ENCODE results near the gene INPP5A.
"Not testable (repeated sequence)": the region's sequence is repeated elsewhere in the genome, so short reads cannot be mapped to it uniquely, and the experiment has no call there.

Gene INPP5A

GRCh38 chr10:132696204-132696603, 158.6 kb downstream of the INPP5A start:
- no peak for DNase-seq (ENCODE audit: low spot score)

- no peak for DNase-seq (ENCODE audit: low spot score)
Observed at GRCh38 chr10:132696728-132697577, 159.4 kb downstream of the INPP5A start.

- no peak for DNase-seq (ENCODE audit: low spot score)
Observed at GRCh38 chr10:132697578-132698200, 160.1 kb downstream of the INPP5A start.

- peak; percentile 25 for DNase-seq (ENCODE audit: low spot score)
Observed at GRCh38 chr10:132698211-132698751, 160.7 kb downstream of the INPP5A start.

GRCh38 chr10:132698761-132699391, 161.3 kb downstream of the INPP5A start:
- DNase-seq (ENCODE audit: low spot score): no peak

GRCh38 chr10:132699411-132700155, 162.0 kb downstream of the INPP5A start:
- no peak for DNase-seq (ENCODE audit: low spot score)

- DNase-seq (ENCODE audit: low spot score): no peak
Observed at GRCh38 chr10:132700156-132701098, 162.8 kb downstream of the INPP5A start.

- no peak for DNase-seq (ENCODE audit: low spot score)
Observed at GRCh38 chr10:132701099-132701845, 163.7 kb downstream of the INPP5A start.

- no peak for DNase-seq (ENCODE audit: low spot score)
Observed at GRCh38 chr10:132701846-132702190, 164.2 kb downstream of the INPP5A start.

- no peak for DNase-seq (ENCODE audit: low spot score)
Observed at GRCh38 chr10:132702601-132703418, 165.2 kb downstream of the INPP5A start.

GRCh38 chr10:132703419-132704007, 165.9 kb downstream of the INPP5A start:
- no peak for DNase-seq (ENCODE audit: low spot score)

GRCh38 chr10:132704008-132704814, 166.6 kb downstream of the INPP5A start:
- no peak for DNase-seq (ENCODE audit: low spot score)

- DNase-seq (ENCODE audit: low spot score): not testable (repeated sequence)
Observed at GRCh38 chr10:132704815-132705064, 167.2 kb downstream of the INPP5A start.

GRCh38 chr10:132705173-132705572, 167.6 kb downstream of the INPP5A start:
- peak; percentile 87 for DNase-seq (ENCODE audit: low spot score)

GRCh38 chr10:132705943-132706342, 168.4 kb downstream of the INPP5A start:
- DNase-seq (ENCODE audit: low spot score): no peak

- no peak for DNase-seq (ENCODE audit: low spot score)
Observed at GRCh38 chr10:132706701-132707100, 169.1 kb downstream of the INPP5A start.

- DNase-seq (ENCODE audit: low spot score): no peak
Observed at GRCh38 chr10:132707121-132707775, 169.7 kb downstream of the INPP5A start.

- DNase-seq (ENCODE audit: low spot score): no peak
Observed at GRCh38 chr10:132707776-132708171, 170.2 kb downstream of the INPP5A start.
